Cerebellar cortex (tissue), 1 donor: ENCODE data around the gene PARD3B.

Experiments used
- DNase-seq: peaks from one replicate; pipeline ENCODE4 v3.0.0-alpha.2; 2015; ENCODE audit warnings: low spot score

Gene PARD3B

DNA sequence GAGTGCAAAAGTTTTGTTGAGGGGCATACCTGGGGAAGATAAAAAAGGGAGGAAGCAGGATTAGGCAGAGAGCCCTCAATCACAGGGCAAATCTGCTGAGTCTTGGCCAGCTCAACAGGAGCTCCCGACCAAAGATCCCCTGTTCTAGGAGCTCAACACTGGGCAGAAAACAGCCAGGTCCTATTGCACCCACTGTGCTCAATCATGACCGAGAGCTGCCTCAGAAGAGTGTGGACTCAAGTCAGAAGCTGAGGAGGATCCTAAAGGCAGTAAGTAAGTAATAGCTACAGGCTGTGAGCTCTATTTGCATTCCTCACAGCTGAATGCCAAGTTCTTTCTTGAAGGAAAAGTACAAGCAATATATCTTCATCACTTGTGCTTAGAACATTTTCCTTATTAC lies 802.6 kb downstream of the PARD3B start:
- no peak for DNase-seq

GRCh38 chr2:205352094-205352493 lies 806.8 kb downstream of the PARD3B start:
- DNase-seq = no peak

- DNase-seq = no peak
These were observed 807.3 kb downstream of the PARD3B start for GRCh38 chr2:205352593-205352992.

DNA sequence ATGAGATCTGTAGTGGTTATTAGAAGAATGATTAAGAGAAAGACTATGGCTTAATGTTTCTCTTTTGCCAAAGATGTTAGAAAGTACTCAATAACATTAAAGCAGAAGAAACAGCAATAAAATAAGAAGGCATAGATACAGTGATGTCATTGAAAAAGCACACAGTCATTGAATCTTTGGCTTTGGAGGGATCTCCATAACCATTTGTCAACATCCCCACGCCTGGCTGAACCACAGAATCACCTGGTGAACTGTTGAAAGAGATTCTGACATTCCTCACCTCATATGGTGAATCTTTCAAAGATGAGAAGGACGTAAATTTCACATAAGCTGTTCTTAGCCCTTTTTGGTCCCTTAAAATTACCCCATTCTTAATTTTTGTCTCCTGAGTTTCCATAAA lies 812.5 kb downstream of the PARD3B start:
- DNase-seq = no peak

- no peak for DNase-seq
These were observed 813.1 kb downstream of the PARD3B start for GRCh38 chr2:205358351-205358815.

DNA sequence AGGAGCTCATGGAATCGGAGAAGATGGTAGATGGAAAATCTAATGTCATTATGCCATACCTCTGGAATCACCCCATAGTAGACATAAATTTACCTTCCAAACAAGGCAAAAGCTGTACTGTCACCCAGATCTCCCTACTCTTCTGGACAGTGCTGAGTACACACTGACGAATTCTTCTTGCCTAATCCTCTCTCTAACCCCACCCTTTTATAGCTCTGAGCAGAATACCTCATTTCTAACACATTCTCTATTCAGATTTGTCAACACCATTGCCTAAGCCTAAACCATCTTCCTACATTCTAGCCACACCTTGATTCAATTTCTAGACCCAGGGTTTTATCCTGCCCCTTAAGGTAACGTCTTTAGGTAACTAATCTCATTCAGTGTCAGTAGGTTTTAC lies 816.0 kb downstream of the PARD3B start:
- DNase-seq = no peak

DNA sequence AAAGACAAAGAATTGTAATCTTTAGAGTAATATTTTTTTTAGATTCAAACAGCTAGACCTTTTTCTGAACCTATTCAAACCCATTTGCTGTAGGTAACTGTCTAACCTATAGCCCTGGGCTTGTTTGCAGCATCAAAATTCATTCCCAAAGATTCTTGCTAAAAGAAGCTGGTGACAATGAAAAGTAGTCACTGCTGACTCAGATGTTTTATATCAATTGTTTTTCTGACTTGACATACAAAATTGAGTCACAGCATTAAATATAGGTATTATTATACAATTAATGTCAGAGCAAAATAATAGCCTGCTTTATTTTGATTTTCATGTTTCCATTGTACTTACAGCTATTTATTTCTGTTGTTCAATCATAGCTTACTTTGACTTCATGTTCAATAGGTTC lies 816.7 kb downstream of the PARD3B start:
- no peak for DNase-seq

DNA sequence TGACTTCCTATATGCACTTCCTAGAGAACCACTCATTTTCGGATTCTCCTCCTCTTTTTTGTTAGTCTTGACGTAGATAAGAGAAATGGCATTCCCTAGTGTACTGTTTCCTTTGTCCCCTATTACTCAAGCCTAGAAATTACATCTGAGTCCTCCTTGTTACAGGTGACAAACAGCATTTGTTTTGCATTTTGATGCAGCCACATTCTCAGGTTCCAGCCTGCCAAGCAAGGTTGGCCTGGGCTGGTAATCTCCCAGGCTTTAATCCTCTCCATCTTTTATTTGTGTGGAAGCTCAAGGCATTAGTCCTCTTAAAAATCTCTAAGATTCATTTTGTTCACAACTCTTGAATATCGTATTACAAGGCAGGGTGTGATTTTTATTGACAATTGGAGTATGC lies 819.0 kb downstream of the PARD3B start:
- no peak for DNase-seq

- DNase-seq = no peak
These were observed 821.2 kb downstream of the PARD3B start for GRCh38 chr2:205366336-205367060.

DNA sequence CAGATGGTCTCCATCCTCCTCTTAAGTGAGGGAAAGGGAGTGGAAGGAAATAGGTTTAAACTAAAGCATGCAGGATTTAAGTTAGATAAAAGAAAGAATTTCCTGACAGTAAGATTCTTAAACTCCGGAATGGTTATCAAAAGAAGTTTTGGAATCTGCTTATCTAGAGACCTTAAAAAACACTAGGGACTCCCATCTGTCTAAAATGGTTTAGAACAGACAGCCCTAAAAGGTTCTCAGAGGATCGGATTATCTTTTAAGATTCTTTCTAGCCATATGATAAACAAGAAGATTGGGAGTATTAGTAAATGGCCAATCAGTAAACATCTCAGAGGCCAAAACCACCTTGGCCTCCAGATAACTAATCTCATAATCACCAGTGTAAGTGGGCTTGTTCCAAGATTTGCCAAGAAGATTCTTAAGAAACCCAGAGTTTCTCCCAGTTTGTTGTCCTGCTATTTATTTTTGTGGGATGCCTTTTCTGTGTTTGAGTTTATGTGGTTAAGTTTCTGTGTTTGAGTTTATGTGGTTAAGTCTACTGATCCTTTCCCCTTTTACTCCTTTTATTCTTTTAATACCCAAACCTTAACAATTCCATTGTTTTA lies 822.2 kb downstream of the PARD3B start:
- no peak for DNase-seq

- no peak for DNase-seq
These were observed 824.5 kb downstream of the PARD3B start for GRCh38 chr2:205369813-205370212.

- no peak for DNase-seq
These were observed 825.5 kb downstream of the PARD3B start for GRCh38 chr2:205370726-205371125.

GRCh38 chr2:205372141-205372540 lies 826.9 kb downstream of the PARD3B start:
- DNase-seq = no peak

DNA sequence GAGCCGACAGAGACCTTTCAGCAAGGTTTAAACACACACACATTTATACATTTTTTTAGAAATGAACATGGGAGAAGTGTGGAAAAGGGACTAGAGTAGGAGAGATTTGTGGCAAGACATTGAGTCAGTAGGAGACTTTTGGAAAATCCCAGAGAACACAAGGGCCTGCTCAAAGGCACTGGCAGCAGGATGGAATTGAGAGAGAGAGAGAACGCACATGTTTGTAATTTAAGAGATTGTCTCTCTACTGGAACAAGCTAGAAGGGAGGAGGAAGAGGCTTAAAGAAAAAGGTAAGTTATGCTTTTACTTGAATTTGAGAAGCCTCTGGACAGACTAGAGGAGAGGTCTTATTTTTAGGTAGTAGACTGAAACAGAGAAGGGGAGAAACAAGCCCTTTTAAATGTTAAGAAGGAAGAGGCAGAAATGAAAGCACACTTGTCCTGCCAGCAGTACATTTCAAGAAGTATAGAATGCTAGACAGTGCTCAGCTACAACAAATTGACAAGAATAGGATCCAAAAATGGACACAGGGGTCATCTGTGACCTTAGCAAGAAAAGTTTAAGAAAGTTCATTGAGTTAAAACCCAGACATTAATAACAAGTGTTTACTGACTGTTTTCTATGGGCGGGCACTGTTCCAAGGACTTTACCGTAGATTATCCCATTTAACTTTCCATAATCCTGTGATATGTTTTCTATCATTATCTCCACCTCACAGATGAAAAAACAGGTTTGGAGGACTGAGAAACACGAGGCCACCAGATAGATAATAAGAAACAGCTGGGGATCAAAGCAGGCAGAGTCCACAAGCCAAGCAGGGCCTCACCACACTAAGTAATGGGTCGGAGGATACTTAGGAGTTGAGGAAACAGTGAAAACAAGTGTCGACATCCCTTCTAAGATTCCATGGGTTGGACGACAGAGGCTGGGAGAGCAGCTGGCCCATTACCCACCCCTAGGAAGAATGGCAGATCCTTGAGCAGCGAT lies 830.5 kb downstream of the PARD3B start:
- DNase-seq = no peak

GRCh38 chr2:205377324-205377723 lies 832.0 kb downstream of the PARD3B start:
- no peak for DNase-seq

GRCh38 chr2:205383601-205384000 lies 838.3 kb downstream of the PARD3B start:
- DNase-seq = no peak

DNA sequence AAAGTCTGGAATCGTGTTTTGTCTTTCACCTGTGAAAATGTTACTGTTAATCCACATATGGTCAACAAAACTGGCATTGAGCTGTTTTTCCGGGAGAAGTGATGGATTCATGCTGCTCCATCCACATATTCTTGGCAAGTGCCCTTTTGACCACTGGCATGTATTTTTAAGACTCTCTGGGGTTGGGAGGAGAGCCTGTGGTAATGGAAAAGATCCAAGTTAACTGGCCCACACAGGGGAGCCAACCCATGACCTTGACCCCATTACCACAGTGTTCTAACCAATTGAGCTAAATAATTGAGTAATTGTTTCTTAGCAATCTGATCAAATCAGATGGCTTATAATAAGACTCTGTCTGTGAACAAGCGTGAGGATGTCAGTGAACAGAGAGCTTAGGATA lies 840.8 kb downstream of the PARD3B start:
- no peak for DNase-seq

DNA sequence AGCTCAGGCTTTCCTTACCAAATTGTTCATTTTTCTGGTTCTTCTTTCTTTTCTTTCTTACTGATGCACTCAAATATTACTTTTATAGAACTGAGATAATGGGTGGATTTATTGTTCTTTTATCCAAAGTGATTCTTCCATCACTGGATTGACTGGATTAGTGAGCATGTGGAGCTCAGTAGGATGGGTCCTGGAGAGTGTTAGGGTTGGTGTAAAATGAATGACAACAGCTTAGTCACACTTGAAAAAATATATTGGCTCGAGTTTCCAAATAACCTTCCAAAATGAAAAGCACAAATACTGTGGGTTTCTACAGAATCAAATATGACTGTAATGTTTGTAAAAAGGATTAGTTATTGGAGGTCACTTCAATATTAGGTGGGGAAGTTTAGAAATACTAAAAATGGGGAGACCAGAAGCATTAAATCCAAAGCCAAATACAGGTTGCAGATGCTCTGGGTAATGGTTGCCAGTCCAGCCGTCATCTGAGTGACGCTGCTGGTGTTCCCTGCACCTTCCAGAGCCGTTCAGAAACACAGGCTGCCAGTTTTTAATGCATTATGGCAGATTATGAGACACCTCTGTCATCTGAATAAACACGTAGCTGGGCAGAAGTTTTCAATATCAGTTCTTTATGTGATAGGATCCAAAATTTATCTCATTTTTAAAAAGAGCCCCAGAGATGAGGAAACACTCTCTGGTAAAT lies 842.2 kb downstream of the PARD3B start:
- DNase-seq = no peak

- DNase-seq = no peak
These were observed 845.6 kb downstream of the PARD3B start for GRCh38 chr2:205390866-205391265.

GRCh38 chr2:205401511-205401910 lies 856.2 kb downstream of the PARD3B start:
- DNase-seq = no peak

GRCh38 chr2:205402011-205402410 lies 856.7 kb downstream of the PARD3B start:
- DNase-seq = no peak

GRCh38 chr2:205403244-205403825 lies 858.1 kb downstream of the PARD3B start:
- no peak for DNase-seq
